Measurements from ENCODE around the gene BRD7.

- TF ChIP-seq, protein P1, sequence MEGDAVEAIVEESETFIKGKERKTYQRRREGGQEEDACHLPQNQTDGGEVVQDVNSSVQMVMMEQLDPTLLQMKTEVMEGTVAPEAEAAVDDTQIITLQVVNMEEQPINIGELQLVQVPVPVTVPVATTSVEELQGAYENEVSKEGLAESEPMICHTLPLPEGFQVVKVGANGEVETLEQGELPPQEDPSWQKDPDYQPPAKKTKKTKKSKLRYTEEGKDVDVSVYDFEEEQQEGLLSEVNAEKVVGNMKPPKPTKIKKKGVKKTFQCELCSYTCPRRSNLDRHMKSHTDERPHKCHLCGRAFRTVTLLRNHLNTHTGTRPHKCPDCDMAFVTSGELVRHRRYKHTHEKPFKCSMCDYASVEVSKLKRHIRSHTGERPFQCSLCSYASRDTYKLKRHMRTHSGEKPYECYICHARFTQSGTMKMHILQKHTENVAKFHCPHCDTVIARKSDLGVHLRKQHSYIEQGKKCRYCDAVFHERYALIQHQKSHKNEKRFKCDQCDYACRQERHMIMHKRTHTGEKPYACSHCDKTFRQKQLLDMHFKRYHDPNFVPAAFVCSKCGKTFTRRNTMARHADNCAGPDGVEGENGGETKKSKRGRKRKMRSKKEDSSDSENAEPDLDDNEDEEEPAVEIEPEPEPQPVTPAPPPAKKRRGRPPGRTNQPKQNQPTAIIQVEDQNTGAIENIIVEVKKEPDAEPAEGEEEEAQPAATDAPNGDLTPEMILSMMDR (conservative IDR thresholded peaks at IDR 0.05): no peak
- no peak for TF ChIP-seq EZH2 (IDR thresholded peaks at IDR 0.05; ENCODE audit: low read depth)
Observed at GRCh38 chr16:50402298-50402895, 33.6 kb upstream of the BRD7 start.

Measured in PC-9 (cell line).